ENCODE measurements around the gene ERC1.
"Not testable (repeated sequence)": the region's sequence is repeated elsewhere in the genome, so short reads cannot be mapped to it uniquely, and the experiment has no call there.

ERC1 gene

DNA sequence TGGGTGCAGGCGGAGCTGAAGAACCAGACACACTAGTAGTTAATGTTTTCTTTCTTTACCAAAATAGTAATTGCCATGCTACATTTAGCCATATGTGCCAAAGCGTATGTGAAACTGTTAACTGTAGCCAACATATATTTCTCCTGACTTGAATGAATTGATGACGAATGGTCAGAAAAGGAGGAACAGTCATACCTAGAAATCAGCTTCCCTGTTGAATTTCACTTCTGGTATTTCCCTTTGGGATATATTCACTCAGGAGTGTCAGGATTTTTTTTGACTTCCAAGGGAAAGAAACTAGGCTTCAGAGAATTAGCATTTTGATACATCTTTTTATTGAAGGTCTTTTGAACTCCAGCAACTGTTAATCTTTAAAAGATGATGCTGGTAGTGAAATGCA lies 87.0 kb downstream of the ERC1 start:
- no peak for DNase-seq (ENCODE audit: low read depth)

DNA sequence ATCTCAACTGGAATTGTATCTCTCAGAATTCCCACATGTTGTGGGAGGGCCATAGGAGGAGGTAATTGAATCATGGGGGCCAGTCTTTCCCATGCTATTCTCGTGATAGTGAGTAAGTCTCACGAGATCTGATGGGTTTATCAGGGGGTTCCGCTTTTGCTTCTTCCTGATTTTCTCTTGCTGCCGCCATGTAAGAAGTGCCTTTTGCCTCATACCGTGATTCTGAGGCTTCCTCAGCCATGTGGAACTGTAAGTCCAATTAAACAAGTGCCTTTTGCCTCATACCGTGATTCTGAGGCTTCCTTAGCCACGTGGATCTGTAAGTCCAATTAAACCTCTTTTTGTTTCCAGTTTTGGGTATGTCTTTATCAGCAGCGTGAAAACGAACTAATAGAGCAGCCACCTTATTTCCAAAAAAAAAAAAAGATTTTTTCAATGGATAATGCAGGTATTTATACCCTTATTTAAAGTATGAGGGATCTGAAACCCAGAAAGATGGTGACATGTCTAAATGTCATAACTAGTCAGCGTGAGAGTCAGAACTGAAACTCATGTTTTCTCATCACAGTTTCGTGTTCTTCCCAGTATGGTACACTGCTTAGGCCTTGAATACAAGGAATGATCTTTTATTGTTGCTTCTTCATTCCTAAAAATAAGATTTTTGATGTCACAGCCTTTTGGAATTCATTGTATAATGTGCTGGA lies 89.6 kb downstream of the ERC1 start:
- no peak for DNase-seq (ENCODE audit: low read depth)

DNA sequence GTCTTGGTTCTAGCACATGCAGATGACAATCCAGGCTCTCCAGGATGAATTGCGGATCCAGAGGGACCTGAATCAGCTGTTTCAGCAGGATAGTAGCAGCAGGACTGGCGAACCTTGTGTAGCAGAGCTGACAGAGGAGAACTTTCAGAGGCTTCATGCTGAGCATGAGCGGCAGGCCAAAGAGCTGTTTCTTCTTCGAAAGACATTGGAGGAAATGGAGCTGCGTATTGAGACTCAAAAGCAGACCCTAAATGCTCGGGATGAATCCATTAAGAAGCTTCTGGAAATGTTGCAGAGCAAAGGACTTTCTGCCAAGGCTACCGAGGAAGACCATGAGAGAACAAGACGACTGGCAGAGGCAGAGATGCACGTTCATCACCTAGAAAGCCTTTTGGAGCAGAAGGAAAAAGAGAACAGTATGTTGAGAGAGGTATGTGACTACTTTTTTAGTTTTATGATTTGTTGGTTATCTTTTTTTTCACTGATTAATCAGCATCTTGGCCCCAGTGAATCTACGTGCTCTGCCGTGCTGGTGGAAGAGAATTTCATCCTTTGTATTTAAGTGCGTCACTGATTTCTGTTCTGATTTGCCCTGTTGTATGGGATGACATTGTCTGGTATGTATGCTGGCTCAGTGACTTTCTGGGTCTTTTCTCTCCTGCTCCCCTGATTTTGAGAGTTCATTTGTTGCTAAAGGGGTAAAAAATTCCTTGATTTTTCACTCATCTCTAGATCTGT lies 92.3 kb downstream of the ERC1 start:
- DNase-seq (ENCODE audit: low read depth): no peak

DNA sequence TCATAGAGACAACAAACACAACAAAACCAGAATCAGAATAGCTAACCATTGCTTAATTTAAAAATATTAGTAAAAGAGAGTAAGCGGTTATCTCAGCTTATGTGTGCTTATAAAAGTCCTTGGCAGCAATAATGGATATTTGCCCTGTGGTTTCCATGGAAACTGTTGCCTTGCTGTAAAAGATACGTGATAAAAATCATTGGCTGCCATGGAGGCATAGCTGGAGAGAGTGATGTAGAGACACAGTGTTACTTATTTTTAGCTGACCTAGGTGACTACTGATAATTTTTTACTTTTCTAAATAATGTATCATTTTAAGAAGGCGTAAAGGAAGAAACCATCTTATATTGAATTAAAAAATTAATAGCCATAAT lies 92.9 kb downstream of the ERC1 start:
- DNase-seq (ENCODE audit: low read depth): no peak

DNA sequence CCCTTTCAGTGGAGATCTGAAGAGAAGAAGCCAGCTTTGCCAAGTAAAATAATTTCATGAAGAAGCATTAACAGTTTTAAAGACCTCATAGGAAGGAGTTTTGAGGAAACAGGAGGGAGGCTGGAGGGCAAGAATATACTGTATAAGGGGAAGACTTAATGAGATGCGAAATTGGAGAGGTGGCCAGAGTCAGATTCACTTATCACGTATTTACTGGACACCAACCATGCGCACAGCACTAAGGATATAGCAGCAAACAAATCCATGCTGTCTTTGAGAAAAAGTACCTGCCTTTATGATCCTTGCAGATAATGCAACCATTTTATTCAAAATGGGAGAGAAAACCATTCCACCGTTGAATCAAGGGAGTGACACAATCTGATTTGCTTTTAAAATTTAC lies 100.3 kb downstream of the ERC1 start:
- DNase-seq (ENCODE audit: low read depth): no peak

DNA sequence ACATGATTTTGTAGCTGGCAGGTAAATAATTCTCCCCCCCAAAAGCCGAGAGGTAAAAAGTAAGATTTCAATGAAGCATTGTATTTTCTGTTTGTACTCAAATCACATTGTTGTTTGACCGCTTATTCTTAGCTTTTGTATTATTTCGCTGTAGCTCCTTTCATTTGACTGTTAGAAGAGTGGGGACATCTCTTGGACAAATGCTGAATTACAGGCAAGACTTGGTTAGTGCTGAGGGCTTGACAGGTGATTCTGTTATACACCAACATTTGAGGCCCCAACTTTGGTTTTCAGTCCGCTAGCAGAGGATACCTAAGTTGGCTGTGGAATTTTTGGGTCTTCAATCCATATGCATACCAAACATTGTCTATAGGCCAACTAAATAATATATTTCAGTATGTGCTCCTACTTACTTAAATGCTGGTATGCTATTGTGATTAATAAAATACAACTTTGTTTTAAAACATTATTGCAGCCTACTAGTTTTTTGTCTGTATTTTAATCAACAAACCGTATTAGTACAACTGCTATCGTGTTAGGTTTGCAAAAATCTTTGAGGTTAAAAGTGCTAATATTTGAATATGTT lies 102.2 kb downstream of the ERC1 start:
- DNase-seq (ENCODE audit: low read depth): no peak

DNA sequence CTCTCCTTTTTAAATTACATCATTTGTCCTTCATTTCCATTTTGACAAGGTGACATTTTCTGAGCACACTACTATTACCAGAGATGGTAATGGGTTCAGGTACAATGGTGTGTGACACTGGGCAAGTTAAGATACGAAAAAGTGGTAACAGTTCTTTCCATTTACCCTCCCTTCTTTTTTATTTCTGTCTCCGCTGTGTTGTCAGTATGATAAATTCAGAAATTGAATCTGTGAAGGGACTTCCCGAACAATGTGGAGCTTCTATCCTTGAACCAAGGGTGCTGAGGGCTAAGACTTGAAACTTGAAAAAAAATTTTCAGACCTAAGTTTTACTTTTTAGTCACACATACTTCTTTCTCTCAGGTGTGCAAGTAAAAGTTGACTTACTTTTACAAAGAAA lies 103.7 kb downstream of the ERC1 start:
- DNase-seq (ENCODE audit: low read depth): no peak

DNA sequence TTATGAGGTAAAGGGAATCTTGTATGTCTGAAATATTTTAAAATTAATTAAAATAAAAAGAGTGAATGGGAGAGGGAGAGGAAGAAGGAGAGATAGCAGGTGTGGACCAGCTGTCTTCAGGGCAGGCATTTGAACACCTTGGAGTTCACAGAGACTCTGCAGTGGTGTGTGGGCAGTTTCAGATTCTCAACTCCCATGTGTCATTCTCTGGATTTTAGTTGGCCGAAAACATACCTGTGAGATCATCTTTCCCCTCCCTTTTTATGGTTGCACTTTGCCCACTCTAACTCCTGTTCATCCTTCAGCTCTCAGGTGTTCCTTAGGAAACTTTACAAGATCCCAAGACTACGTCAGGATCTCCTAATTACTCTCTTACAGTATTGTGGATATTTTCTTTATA lies 108.1 kb downstream of the ERC1 start:
- no peak for DNase-seq (ENCODE audit: low read depth)

DNA sequence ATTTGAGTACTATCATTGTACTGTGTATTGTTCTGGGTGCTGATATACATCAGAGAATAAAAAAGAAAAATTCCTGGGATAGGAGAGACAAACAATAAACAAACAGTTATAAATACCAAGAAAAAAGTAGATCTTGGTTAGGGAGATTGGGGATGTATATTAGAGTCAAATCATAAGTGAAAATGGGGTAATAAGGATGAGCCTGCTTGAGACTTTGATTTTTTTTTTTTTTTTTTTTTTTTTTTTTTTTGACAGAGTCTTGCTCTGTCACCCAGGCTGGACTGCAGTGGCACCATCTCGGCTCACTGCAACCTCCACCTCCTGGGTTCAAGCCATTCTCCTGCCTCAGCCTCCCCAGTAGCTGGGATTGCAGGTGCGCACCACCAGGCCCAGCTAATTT lies 108.6 kb downstream of the ERC1 start:
- not testable (repeated sequence) for DNase-seq (ENCODE audit: low read depth)

DNA sequence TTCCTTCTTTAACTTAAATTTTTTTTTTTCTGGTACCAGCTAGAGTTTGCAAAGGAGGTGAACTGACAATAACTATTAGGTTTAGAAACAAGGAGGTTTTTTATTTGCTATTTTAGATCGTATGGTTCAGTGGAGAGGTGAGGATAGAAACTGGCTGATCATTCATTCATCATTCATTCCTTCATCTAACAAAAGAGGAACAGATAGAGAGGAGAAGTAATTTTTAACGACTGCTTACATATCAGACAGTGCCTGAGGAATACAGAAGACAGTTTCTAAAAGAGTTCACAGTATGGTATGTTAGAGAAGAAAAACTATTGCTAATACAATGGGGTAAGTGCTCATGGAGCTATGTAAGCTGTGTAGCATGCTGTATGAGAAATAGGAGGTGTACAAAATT lies 111.1 kb downstream of the ERC1 start:
- no peak for DNase-seq (ENCODE audit: low read depth)

DNA sequence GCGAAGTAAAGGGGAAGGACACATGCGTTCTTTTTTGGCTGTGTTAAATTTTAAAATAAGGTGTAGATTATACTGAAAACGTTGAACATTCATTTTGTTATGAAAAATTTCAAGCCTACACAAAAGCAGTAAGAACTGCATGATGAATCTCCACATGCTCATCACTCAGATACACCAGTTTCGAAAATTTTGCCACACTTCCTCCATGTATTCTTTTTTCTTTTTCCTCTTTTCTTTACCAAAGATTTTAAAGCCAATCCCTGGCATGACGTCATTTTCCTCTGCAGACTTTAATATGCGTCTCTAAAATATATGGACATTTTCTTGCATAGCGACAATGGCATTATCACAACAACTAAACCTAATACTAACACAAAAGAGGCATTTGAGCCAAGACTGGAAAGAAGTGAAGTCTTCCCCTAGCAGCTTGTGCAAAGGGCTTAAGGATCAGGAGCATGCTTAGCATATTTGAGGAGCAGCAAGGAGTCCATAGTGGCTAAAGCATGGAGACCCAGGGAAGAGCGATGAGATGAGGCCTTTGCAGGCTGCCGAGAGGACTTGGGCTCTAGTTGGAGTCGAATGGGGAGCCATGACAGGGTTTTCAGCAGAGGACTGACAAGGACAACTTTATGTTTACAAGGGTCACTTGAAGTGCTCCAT lies 111.9 kb downstream of the ERC1 start:
- no peak for DNase-seq (ENCODE audit: low read depth)

DNA sequence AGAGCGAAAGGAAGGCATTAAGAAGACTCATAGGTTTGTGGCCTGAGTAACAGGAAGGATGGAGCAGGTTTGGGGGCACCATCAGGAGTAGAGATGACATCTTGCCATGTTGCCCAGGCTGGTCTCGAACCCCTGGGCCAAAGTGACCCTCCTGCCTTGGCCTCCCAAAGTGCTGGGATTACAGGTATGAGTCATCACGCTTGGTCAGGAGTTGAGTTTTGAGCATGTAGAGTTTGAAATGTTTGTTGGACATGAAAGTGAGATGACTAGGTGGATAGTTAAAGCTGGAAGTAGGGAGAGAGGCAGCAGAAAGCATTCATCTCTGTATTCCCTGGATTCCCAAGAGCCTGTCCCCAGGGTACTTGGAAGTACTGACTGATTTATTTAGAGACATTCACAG lies 112.6 kb downstream of the ERC1 start:
- no peak for DNase-seq (ENCODE audit: low read depth)

DNA sequence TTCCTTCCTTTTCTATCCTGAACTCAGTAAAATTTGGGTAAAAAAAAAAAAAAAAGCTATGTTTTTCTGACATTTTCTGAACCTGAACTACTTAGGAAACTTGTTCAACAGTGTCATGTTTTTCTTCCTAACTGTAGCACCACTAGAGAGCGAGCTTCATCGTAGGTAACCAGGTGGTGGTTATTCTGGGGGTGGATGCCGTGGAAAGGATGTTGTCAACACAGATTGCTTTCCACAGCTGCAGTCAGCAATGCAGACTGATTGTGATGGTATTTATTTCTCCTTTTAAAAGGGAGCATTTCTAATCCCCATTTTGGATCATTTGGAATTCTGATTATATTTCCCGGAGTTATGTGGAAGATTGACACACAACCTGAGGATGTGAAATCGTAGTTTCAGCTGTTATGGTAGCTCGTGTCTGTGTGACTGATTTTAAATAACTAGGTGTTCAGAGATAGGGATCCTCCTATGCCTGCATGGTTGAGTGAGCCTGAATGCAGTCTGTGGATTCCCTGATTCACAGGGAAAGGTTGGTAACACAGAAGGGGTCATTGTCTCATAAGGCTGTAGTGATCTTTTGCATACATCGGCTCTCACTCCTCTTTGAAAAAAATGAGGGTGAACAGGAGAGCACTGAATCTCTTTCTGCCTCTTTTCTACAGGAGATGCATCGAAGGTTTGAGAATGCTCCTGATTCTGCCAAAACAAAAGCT lies 113.2 kb downstream of the ERC1 start:
- DNase-seq (ENCODE audit: low read depth): no peak

DNA sequence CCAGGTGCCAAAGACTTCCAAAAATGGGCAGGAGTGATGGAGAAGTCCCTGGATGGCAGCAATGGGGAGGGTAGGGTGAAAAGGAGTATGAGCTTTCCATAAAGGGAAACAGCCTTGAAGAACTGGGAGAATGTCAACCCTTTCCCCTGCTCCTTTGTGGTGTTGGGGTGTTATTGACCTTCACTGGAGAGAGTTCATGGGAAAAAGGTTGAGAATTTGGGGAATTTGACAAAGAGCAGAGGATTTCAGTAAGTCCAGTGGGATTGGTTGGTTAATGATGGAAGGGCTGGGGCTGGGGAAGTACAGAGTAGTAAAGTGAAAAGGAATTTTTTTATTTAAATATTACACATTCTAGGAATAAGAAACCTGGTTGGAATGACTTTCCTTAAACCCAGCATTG lies 116.6 kb downstream of the ERC1 start:
- no peak for DNase-seq (ENCODE audit: low read depth)

DNA sequence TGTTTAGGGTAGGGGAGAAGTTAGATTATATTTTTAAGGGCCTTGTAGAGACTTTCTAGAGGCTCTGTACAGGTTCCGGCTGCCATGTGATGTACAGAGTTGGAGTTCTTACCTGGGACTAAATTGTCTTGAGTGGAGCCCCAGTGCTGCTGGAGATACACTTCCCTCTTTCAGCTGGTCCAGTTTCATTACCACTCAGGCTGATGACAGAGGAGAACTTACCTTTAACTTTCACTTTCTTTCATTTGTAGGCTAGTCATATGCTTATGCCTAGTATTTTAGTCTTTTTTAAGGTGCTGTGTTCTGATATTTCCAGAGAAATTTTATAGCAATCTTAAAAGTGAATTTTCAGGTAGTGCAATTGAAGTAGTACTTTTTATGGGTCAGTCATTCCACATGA lies 117.3 kb downstream of the ERC1 start:
- no peak for DNase-seq (ENCODE audit: low read depth)

DNA sequence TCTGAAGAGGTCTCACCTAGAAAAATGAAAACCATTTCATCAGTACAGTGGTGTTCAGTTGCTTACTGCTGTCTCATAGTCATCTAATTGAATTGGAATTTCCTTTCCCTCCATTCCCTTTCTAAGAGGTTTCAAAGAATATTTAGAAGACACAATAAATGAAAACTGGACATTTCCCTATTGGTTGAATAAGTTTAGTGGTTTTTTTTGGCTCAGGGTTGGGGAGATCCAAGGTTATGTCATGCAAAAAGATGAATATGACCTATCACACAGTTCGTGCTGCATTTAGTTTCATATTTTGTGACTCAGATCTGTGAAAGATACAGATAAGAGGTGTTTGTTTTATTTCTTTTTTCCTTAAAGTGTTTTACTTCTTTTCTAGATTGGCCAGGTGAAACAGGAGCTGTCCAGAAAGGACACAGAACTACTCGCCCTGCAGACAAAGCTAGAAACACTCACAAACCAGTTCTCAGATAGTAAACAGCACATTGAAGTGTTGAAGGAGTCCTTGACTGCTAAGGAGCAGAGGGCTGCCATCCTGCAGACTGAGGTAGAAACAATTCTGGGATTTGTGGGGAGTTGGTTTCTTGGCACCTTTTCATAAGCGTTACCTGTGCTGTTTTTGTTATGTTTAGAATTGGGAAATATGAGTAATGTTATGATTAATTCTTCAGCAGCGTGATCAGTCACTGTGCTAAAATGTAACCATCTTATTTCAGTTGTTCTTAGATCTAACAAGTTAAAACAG lies 124.6 kb downstream of the ERC1 start:
- DNase-seq (ENCODE audit: low read depth): no peak

DNA sequence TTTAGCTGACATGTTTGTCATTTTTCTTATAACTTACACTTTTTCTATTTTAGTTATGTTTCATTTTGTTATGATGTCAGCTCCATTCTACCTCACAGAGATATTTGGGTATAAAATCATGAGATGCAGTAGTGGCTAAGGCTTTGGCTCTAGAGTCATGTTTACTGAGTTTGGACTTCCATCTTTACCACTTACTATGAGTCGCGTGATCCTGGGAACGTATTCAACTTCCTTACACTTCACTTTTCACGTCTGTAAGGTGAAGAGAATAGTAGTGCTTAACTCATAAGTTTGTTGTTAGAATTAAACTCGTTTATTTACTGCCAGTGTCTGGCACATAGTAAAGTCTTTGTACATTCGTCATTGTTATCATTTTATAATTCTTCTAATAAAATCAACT lies 126.3 kb downstream of the ERC1 start:
- DNase-seq (ENCODE audit: low read depth): no peak

DNA sequence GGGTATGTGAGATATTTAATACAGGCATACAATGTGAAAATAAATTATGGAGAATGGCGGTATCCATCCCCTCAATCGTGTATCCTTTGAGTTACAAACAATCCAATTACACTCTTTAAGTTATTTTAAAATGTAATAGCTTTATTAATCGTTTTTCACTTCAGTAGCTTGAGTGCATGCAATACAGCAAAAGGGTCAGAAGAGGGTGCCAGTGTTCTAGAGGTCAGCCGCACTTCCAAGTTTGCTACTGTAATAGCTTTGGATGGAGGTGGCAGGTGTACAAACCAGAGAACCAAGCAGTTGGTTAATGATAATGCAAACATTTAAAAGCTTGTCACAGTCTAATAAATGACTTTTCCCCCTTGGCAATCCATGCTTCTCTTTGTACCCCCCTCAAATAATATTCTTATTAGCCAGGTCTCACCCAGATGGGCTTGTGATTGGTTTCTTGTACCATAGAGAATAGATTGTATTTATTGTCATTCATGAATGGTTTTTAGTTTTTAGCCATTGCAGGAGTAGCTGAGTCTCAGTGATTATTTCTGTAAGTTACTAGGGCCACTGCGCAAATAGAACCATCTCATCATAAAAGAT lies 127.0 kb downstream of the ERC1 start:
- peak; percentile 62 for DNase-seq (ENCODE audit: low read depth)

DNA sequence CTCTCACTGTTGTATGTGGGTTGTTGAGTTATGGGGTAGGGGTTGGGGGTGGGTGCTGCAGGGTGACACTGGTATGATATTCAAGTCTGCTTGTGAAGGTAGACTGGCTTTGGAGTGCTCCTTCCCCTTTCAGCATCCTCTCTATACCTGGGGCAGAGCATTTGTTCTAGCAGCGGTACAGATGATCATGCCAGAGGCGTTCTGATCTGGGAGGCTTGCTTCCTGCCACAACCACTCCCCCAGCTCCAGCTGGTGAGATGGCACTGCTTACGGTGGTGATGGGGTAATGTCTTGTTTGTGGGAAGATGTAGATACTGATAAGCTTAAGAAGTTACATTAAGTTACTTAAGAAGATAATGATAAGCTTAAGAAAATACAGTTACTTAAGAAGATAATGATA lies 131.8 kb downstream of the ERC1 start:
- peak; percentile 25 for DNase-seq (ENCODE audit: low read depth)

DNA sequence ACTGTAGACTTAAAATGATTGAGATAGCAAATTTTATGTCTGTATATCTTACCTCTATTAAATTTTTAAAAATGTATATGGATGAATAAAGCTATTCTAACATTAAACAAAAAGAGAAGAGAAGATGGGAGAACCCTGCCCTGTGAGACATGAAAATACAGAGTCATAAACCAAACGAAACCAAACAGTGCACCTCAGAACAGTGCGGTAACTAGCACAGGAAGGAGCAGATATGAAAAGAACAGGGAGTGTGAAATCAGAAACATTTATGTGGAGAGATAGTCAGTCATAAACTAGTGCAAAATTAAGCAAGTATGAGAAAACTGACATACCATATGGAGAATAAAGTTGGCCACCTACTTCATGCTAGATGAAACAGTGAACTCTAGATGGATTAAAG lies 135.1 kb downstream of the ERC1 start:
- no peak for DNase-seq (ENCODE audit: low read depth)

DNA sequence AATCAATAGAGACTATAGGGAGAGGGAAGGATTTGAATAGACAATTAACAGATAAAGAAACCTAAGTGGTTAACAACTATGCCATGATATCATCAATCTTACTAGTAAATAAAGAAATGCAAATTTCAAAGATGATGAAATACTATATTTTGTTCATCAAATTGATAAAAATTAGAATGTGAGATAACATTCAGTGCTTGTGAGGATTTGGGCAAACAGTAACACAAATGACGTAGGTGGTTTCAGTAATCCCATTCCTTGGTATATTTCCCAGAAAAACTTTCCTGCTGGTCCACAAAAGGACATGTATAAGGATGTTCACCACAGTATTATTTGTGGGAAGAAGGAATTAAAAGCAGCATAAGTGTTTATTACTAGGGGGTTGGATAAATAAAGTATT lies 136.0 kb downstream of the ERC1 start:
- DNase-seq (ENCODE audit: low read depth): no peak

Measured in stimulated activated CD8-positive, alpha-beta memory T cell treated with anti-CD3 and anti-CD28 coated beads, Interleukin-12 subunit alpha, Interleukin-12 subunit beta, amount 100 ng/mL, for 1 hour (primary cell).